Gastrocnemius medialis (tissue), 4 donors: Measurements from ENCODE around the gene CDKL1.

Experiments used
- POLR2A ChIP-seq, 2 donors: fragments of 450-650 bp; IDR thresholded peaks; one replicate each; pipeline ENCODE4 v1.6.1; 2017; ENCODE audit warnings: antibody characterized with exemption in 2 of 2, mild to moderate bottlenecking in 2 of 2, moderate library complexity in 2 of 2
- TF ChIP-seq, protein P1 (sequence below), 5 experiments: fragments of 450-650 bp in 3 of 5; fragments of 200-600 bp in 2 of 5; sonication (generic) in 2 of 5; IDR thresholded peaks in 4 of 5; conservative IDR thresholded peaks in 1 of 5; 1 replicate in 4 of 5; 2 replicates in 1 of 5; pipeline ENCODE4 v1.5.1; 2016 to 2019; ENCODE audit warnings: antibody characterized with exemption in 5 of 5, mild to moderate bottlenecking in 3 of 5, moderate library complexity in 3 of 5

DNA sequence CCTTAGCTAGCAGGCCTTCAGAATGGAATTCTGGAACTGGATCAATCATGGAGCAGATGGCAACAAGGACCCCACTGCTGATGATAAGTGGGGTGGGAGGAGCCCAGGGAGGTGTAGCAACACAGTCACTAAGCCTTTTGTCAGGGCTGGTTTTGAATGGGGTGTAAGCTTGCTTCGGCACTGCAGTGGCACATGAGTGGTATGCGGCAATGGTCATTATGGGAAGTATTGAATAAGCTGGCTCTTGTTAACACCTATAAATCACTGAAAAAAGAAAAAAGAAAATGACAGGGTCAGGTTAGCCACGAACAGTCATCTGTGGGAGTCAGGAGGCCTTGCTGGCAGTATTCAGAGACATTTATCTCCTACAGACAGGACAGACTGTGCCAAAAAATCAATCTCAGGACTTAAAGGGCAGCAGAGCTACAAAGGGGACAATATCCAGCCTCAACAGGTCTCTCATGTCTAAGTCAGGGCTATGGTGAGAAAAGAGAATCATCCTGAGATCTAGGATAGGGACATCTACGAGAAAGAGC is 19.1 kb downstream of the CDKL1 start:
- TF ChIP-seq, protein P1, sequence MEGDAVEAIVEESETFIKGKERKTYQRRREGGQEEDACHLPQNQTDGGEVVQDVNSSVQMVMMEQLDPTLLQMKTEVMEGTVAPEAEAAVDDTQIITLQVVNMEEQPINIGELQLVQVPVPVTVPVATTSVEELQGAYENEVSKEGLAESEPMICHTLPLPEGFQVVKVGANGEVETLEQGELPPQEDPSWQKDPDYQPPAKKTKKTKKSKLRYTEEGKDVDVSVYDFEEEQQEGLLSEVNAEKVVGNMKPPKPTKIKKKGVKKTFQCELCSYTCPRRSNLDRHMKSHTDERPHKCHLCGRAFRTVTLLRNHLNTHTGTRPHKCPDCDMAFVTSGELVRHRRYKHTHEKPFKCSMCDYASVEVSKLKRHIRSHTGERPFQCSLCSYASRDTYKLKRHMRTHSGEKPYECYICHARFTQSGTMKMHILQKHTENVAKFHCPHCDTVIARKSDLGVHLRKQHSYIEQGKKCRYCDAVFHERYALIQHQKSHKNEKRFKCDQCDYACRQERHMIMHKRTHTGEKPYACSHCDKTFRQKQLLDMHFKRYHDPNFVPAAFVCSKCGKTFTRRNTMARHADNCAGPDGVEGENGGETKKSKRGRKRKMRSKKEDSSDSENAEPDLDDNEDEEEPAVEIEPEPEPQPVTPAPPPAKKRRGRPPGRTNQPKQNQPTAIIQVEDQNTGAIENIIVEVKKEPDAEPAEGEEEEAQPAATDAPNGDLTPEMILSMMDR (IDR thresholded peaks at IDR 0.05 in 4 of 5, conservative IDR thresholded peaks at IDR 0.05 in 1 of 5) = no peak
- TF ChIP-seq POLR2A (IDR thresholded peaks at IDR 0.05) = no peak
